Ascending aorta (tissue), 2 donors: ENCODE results near the gene VPS33B. TPM values are rescaled to one million over a fixed set of nuclear protein-coding genes. Genes with fewer than 3 reads are reported as not detected.
A peak's percentile ranks its signal among the peaks of the same experiment; 100 is the strongest.

Experiments
- DNase-seq, 2 donors: peaks; one replicate each; pipeline ENCODE4 v3.0.0-alpha.2; 2019; ENCODE audit warnings: low spot score in 2 of 2
- H3K27ac ChIP-seq, 2 donors: fragments of 200-600 bp; sonication (generic); one replicate each; pipeline ENCODE4 v1.5.1; 2016 to 2017; ENCODE audit warnings: mild to moderate bottlenecking in 1 of 2
- H3K27me3 ChIP-seq: fragments of 200-600 bp; sonication (generic); one replicate; pipeline ENCODE4 v1.5.1; 2017
- H3K36me3 ChIP-seq, 2 donors: fragments of 200-600 bp; sonication (generic); one replicate each; pipeline ENCODE4 v1.5.1; 2016
- H3K4me1 ChIP-seq, 2 donors: fragments of 200-600 bp; sonication (generic); one replicate each; pipeline ENCODE4 v1.5.1; 2016 to 2017; ENCODE audit warnings: mild to moderate bottlenecking in 1 of 2
- H3K4me3 ChIP-seq, 2 donors: fragments of 200-600 bp; sonication (generic); one replicate each; pipeline ENCODE4 v1.5.1; 2016 to 2017; ENCODE audit warnings: mild to moderate bottlenecking in 1 of 2
- H3K9me3 ChIP-seq, 2 donors: fragments of 200-600 bp; sonication (generic); one replicate each; pipeline ENCODE4 v1.5.1; 2016
- intact Hi-C: fragments of 100-400 bp; cut with DNase I; formaldehyde crosslinking; loops from one replicate; pipeline ENCODE4 v1.15.1; 2023
- total RNA-seq: library from RNA; depleted of rRNA; stranded (reverse); fragments of >200 nt; gene quantifications from one replicate; pipeline ENCODE4 v1.1.0, GENCODE V29; 2016
- TF ChIP-seq, protein P1 (sequence below), 3 experiments: fragments of 200-600 bp in 2 of 3; fragments of 450-650 bp in 1 of 3; sonication (generic) in 2 of 3; IDR thresholded peaks; one replicate each; pipeline ENCODE4 v1.5.1; 2016 to 2019; ENCODE audit warnings: antibody characterized with exemption in 3 of 3, mild to moderate bottlenecking in 1 of 3, moderate library complexity in 1 of 3

The VPS33B gene
- total RNA-seq, 1 donor from 2014 or later, result 0.53 TPM

- H3K27ac ChIP-seq, result no peak overlapping the region
- H3K36me3 ChIP-seq, result no peaks in the 10 kb centered on the region
- H3K9me3 ChIP-seq, result no peaks in the 10 kb centered on the region
- no peak overlapping the region for H3K4me3 ChIP-seq
- H3K27me3 ChIP-seq, result no peaks in the 10 kb centered on the region
- intact Hi-C loops, result no loop called here
- TF ChIP-seq, protein P1, sequence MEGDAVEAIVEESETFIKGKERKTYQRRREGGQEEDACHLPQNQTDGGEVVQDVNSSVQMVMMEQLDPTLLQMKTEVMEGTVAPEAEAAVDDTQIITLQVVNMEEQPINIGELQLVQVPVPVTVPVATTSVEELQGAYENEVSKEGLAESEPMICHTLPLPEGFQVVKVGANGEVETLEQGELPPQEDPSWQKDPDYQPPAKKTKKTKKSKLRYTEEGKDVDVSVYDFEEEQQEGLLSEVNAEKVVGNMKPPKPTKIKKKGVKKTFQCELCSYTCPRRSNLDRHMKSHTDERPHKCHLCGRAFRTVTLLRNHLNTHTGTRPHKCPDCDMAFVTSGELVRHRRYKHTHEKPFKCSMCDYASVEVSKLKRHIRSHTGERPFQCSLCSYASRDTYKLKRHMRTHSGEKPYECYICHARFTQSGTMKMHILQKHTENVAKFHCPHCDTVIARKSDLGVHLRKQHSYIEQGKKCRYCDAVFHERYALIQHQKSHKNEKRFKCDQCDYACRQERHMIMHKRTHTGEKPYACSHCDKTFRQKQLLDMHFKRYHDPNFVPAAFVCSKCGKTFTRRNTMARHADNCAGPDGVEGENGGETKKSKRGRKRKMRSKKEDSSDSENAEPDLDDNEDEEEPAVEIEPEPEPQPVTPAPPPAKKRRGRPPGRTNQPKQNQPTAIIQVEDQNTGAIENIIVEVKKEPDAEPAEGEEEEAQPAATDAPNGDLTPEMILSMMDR (IDR thresholded peaks at IDR 0.05), result no peak
- H3K4me1 ChIP-seq, result no peaks in the 10 kb centered on the region
- no peak for DNase-seq
Observed at GRCh38 chr15:91045065-91045464, 22.7 kb upstream of the VPS33B start.

GRCh38 chr15:91043202-91043874, 20.9 kb upstream of the VPS33B start:
- no peaks in the 10 kb centered on the region for H3K4me1 ChIP-seq
- no peaks in the 10 kb centered on the region for H3K9me3 ChIP-seq
- H3K27me3 ChIP-seq, result no peaks in the 10 kb centered on the region
- DNase-seq, result no peak
- no peaks in the 10 kb centered on the region for H3K36me3 ChIP-seq
- TF ChIP-seq, protein P1 (IDR thresholded peaks at IDR 0.05), result no peak
- intact Hi-C loops, result no loop called here
- H3K27ac ChIP-seq, result no peak overlapping the region
- H3K4me3 ChIP-seq, result no peak overlapping the region

DNA sequence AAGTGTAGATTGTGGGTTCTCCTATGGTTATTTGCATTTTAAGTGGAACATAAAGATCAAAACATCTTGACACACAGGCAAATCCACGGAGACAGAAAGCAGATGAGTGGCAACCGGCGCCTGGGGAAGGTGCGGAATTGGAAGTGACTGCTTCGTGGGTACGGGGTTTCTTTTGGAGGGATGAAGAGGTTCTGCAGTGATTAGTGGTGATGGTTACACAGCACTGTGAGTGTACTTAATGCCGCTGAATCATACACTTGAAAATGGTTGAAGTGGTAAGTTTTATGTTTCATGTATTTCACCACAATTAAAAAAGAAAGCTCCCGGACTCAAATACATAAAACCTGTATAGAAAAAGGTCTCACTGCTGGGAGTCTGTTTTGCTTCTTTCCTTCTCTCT, 18.5 kb upstream of the VPS33B start:
- H3K27ac ChIP-seq, result no peak overlapping the region
- intact Hi-C loops, result no loop called here
- no peaks in the 10 kb centered on the region for H3K9me3 ChIP-seq
- no peaks in the 10 kb centered on the region for H3K27me3 ChIP-seq
- H3K4me1 ChIP-seq, result no peaks in the 10 kb centered on the region
- no peak for DNase-seq
- H3K36me3 ChIP-seq, result no peaks in the 10 kb centered on the region
- TF ChIP-seq, protein P1 (IDR thresholded peaks at IDR 0.05), result no peak
- no peak overlapping the region for H3K4me3 ChIP-seq

DNA sequence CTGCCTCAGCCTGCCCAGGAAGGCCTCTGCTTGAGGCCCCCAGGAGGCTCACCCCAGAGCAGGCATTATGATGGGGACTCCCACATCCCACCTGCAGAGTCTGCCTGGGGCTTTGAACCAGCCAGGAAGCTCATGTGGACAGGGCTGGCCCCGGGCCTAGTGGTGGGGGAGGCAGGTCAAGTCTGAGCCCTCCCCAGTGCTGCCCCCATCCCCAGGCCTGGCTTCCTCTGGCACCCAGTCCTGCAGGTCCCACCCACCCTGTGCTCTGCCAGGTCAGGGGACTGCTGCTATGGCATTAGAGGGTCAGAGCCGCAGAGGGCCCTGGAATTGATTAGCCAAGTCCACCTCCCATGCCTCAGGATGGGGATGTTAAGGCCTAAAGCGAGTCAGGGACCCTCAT, 17.6 kb upstream of the VPS33B start:
- no peak overlapping the region for H3K4me3 ChIP-seq
- intact Hi-C loops, result no loop called here
- no peaks in the 10 kb centered on the region for H3K27me3 ChIP-seq
- H3K4me1 ChIP-seq, result no peaks in the 10 kb centered on the region
- no peaks in the 10 kb centered on the region for H3K9me3 ChIP-seq
- TF ChIP-seq, protein P1 (IDR thresholded peaks at IDR 0.05), result no peak
- no peak overlapping the region for H3K27ac ChIP-seq
- H3K36me3 ChIP-seq, result no peaks in the 10 kb centered on the region
- no peak for DNase-seq

GRCh38 chr15:91032919-91033803, 10.8 kb upstream of the VPS33B start:
- Histone ChIP-seq H3K27ac (no peak overlapping the region), H3K4me1 (no peaks in the 10 kb centered on the region), H3K27me3 (no peaks in the 10 kb centered on the region), H3K9me3 (no peaks in the 10 kb centered on the region), H3K4me3 (no peak overlapping the region), H3K36me3 (no peaks in the 10 kb centered on the region)
- TF ChIP-seq, protein P1 (IDR thresholded peaks at IDR 0.05), result peak; percentile 10 to 55 (median 50)
- no peak for DNase-seq
- intact Hi-C loops, result no loop called here
